GM12892 (cell line): ENCODE measurements around the gene MYO5C.

ENCODE experiments used
- POLR2A ChIP-seq: IDR thresholded peaks from 2 replicates; pipeline ENCODE4 v1.6.1; 2011; ENCODE audit warnings: low read depth, low read length, control low read depth
- POLR2AphosphoS5 ChIP-seq: IDR thresholded peaks from 2 replicates; pipeline ENCODE4 v1.6.1; 2011; ENCODE audit warnings: low read depth, low read length, control low read depth
- TAF1 ChIP-seq: IDR thresholded peaks from 2 replicates; pipeline ENCODE4 v1.6.1; 2011; ENCODE audit warnings: low read depth, mild to moderate bottlenecking, control low read depth, low read length, borderline replicate concordance

GRCh38 chr15:52232327-52232726 lies 63.3 kb downstream of the MYO5C start:
- TF ChIP-seq POLR2AphosphoS5: no peak
- TF ChIP-seq POLR2A: no peak
- TF ChIP-seq TAF1: no peak
